ENCODE data around the gene WNT6. TPM values are rescaled to one million over a fixed set of nuclear protein-coding genes. Genes with fewer than 3 reads are reported as not detected.

The WNT6 gene
- total RNA-seq, 1 donor from 2014 or later = 0.89 TPM

DNA sequence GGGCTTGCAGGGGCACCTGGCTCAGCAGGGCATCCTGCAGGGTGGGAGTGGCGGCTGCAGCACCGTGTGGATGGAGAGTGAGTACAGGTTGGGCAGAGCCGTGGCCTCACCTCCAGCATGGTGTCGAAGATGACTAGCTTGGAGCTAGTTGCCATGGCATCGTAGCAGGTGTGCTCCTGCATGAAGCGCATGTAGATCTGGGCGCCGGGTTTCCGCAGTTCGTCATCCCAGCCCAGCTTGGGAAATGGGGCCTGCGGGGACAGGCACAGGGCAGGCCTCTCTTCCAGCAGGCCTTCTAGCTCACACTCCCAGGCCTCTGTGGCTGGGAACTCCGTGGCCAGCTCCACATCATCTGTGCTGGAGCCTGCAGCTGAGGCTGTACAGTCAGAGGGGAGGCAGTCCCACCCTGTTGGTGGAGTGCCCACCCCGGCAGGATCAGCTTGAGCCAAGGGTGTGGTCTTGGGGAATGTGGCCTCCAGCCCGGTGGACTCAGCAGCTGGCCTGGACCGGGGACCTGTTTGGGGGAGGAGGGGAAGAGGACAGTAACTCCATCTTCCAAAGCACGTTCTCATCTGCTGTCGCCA, 29.6 kb upstream of the WNT6 start:
- ATAC-seq (ENCODE audit: low read depth) (no peak), DNase-seq (no peak)
- TF ChIP-seq CTCF (IDR thresholded peaks at IDR 0.05) = no peak
- POLR2A ChIA-PET = interaction anchor here (0.6 kb wide), 1 partner anchor 558 kb away, joined by 3 read pairs; the partner anchor contains the start of gene DNPEP
- CTCF ChIA-PET = interaction anchor here (1.2 kb wide), 1 partner anchor 18 kb away, joined by 3 read pairs; no protein-coding TSS in a partner anchor
- H3K27me3 Mint-ChIP-seq = peaks cover 29% of the 10 kb centered on the region
- H3K27ac Mint-ChIP-seq = no peak overlapping the region
- no peaks in the 10 kb centered on the region for H3K4me1 Mint-ChIP-seq
- H3K9me3 Mint-ChIP-seq = no peaks in the 10 kb centered on the region
- intact Hi-C loops (cut with micrococcal nuclease) = no loop called here
- no peak overlapping the region for H3K4me3 Mint-ChIP-seq
- H3K36me3 Mint-ChIP-seq (ENCODE audit: low read depth) = no peaks in the 10 kb centered on the region

GRCh38 chr2:218830526-218831306, 28.9 kb upstream of the WNT6 start:
- no peak for ATAC-seq (ENCODE audit: low read depth)
- H3K36me3 Mint-ChIP-seq (ENCODE audit: low read depth) = no peaks in the 10 kb centered on the region
- DNase-seq = no peak
- CTCF ChIA-PET = no interaction called here
- no peak overlapping the region for H3K27ac Mint-ChIP-seq
- no peaks in the 10 kb centered on the region for H3K4me1 Mint-ChIP-seq
- peaks cover 37% of the 10 kb centered on the region for H3K27me3 Mint-ChIP-seq
- no peaks in the 10 kb centered on the region for H3K9me3 Mint-ChIP-seq
- H3K4me3 Mint-ChIP-seq = no peak overlapping the region
- intact Hi-C loops (cut with micrococcal nuclease) = no loop called here
- no peak for TF ChIP-seq CTCF (IDR thresholded peaks at IDR 0.05)
- POLR2A ChIA-PET = no interaction called here

DNA sequence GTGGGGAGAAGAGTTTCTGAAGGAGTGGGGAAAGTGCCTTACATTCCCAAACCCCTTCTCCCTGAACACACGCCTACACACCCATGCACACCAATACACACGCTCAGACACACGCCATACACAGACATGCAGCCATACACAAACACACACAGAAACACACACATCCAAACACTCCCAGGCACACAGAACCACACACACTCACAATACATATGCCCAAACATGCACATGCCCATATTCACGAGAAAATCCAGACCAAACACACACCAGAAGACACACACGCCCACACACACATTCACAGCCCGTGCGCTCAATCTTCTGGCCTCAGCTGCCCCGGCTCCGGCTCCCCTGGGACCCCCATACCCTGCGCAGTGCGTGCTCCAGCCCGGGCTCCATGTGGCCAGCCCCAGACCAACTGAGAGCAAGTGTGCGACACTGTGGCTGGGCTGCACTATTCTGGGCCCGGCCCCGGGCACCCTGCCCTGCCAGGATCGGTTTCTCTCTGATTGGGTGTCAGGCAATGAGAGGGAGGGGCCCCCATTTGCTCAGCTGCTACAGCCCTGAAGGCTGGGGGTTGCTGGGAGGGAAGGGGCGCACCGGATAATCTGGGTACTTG, 28.1 kb upstream of the WNT6 start, which contains the start of gene PRKAG3:
Gene PRKAG3, minus strand, starts transcription at position 426 of the 613 bp plus-strand sequence.
- H3K27ac Mint-ChIP-seq = no peak within 1 kb of the TSS
- ChIA-PET CTCF (no interaction called here), POLR2A (no interaction called here)
- H3K36me3 Mint-ChIP-seq (ENCODE audit: low read depth) = no peaks in the 10 kb centered on the region
- H3K4me1 Mint-ChIP-seq = no peaks in the 10 kb centered on the region
- DNase-seq (no peak), ATAC-seq (ENCODE audit: low read depth) (no peak)
- intact Hi-C loops (cut with micrococcal nuclease) = no loop called here
- H3K4me3 Mint-ChIP-seq = no peak within 1 kb of the TSS
- H3K27me3 Mint-ChIP-seq = peaks cover 37% of the 10 kb centered on the region
- TF ChIP-seq CTCF (IDR thresholded peaks at IDR 0.05) = no peak
- H3K9me3 Mint-ChIP-seq = no peaks in the 10 kb centered on the region

- Mint-ChIP-seq H3K4me1 (no peaks in the 10 kb centered on the region), H3K36me3 (ENCODE audit: low read depth) (no peaks in the 10 kb centered on the region), H3K27me3 (peaks cover 40% of the 10 kb centered on the region), H3K4me3 (no peak overlapping the region), H3K27ac (no peak overlapping the region), H3K9me3 (peaks cover 3% of the 10 kb centered on the region)
- POLR2A ChIA-PET = no interaction called here
- TF ChIP-seq CTCF (IDR thresholded peaks at IDR 0.05) = no peak
- ATAC-seq (ENCODE audit: low read depth) (no peak), DNase-seq (no peak)
- intact Hi-C loops (cut with micrococcal nuclease) = no loop called here
- CTCF ChIA-PET = no interaction called here
Measured at GRCh38 chr2:218832081-218832480, 27.5 kb upstream of the WNT6 start.

GRCh38 chr2:218832520-218832919, 27.1 kb upstream of the WNT6 start:
- ChIA-PET CTCF (no interaction called here), POLR2A (no interaction called here)
- H3K9me3 Mint-ChIP-seq = peaks cover 7% of the 10 kb centered on the region
- H3K4me1 Mint-ChIP-seq = no peaks in the 10 kb centered on the region
- H3K27ac Mint-ChIP-seq = no peak overlapping the region
- H3K36me3 Mint-ChIP-seq (ENCODE audit: low read depth) = no peaks in the 10 kb centered on the region
- no peak for TF ChIP-seq CTCF (IDR thresholded peaks at IDR 0.05)
- no peak for ATAC-seq (ENCODE audit: low read depth)
- DNase-seq = no peak
- H3K4me3 Mint-ChIP-seq = no peak overlapping the region
- intact Hi-C loops (cut with micrococcal nuclease) = no loop called here
- peaks cover 39% of the 10 kb centered on the region for H3K27me3 Mint-ChIP-seq
